ENCODE results near the gene MED1. TPM values are rescaled to one million over a fixed set of nuclear protein-coding genes. Genes with fewer than 3 reads are reported as not detected.

The MED1 gene
- polyA plus RNA-seq, 4 donors, result 4.5 to 27.5 (median 10.0) TPM

DNA sequence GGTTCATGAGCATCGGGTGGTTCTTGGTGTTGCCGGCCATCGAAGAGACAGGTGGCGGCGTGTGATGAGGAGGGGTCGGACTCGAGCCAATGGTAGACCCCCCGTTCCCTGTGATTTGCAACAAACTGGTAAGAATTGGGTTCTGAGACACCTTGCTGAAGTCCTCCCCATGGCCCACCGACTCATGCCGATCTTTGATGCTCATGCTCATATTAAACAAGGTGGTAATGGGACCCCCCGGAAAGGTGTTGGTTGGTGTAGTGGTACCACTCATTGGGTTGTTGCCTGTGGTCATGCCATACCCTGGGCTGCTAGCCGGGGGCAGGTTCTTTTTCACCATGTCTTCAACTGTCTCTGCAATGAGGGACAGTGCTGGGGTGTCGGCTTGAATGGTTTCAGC, 40.8 kb downstream of the MED1 start:
- no peak overlapping the region for H3K27ac ChIP-seq (ENCODE audit: low read depth in 1 of 3, low read length in 2 of 3)
- H3K4me1 ChIP-seq (ENCODE audit: control insufficient read depth in 3 of 3, insufficient read depth in 2 of 3, low read depth in 1 of 3, low read length in 2 of 3), result peaks cover 0 to 10% (median 0%) of the 10 kb centered on the region in 3 donors
- WGBS, 3 donors, result 96 to 98% (median 96%) methylated on average over 12 to 13 of the region's 13 CpGs
- H3K4me3 ChIP-seq (ENCODE audit: low read depth in 1 of 3, low read length in 3 of 3), result no peak overlapping the region
- peaks cover 5 to 65% (median 23%) of the 10 kb centered on the region in 3 donors for H3K36me3 ChIP-seq (ENCODE audit: control insufficient read depth in 3 of 3, insufficient read depth in 2 of 3, low read depth in 1 of 3, low read length in 3 of 3)
- DNase-seq, result no peak
- no peaks in the 10 kb centered on the region for H3K27me3 ChIP-seq (ENCODE audit: control insufficient read depth in 3 of 3, insufficient read depth in 3 of 3, low read length in 3 of 3)
- no peak for FAIRE-seq
- H3K9me3 ChIP-seq (ENCODE audit: control insufficient read depth in 2 of 2, insufficient read depth in 1 of 2, low read depth in 1 of 2, low read length in 1 of 2), result no peaks in the 10 kb centered on the region

DNA sequence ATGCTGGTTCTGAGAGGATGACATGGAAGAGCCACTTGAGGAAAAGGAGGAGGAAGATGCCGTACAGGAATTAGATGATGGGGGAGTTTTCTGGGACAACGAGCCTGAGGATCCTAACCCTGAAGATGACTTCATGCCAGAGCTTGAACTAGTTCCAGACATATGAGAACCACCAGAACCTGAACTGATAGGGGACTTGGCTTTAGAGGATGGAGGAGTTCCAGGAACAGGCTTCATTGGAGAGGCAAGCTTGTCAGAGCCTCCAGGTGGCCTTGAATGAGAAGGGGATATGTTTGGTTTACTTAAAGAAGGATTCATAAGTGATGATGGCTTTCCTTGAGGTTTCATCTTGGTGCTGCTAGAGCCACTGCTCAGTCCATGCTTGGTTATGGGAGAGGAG, 42.7 kb downstream of the MED1 start:
- DNase-seq (no peak), FAIRE-seq (no peak)
- Histone ChIP-seq H3K4me3 (ENCODE audit: low read depth in 1 of 3, low read length in 3 of 3) (no peak overlapping the region), H3K9me3 (ENCODE audit: control insufficient read depth in 2 of 2, insufficient read depth in 1 of 2, low read depth in 1 of 2, low read length in 1 of 2) (no peaks in the 10 kb centered on the region), H3K27me3 (ENCODE audit: control insufficient read depth in 3 of 3, insufficient read depth in 3 of 3, low read length in 3 of 3) (no peaks in the 10 kb centered on the region), H3K27ac (ENCODE audit: low read depth in 1 of 3, low read length in 2 of 3) (no peak overlapping the region), H3K4me1 (ENCODE audit: control insufficient read depth in 3 of 3, insufficient read depth in 2 of 3, low read depth in 1 of 3, low read length in 2 of 3) (peaks cover 0 to 14% (median 0%) of the 10 kb centered on the region in 3 donors), H3K36me3 (ENCODE audit: control insufficient read depth in 3 of 3, insufficient read depth in 2 of 3, low read depth in 1 of 3, low read length in 3 of 3) (peaks cover 5 to 53% (median 19%) of the 10 kb centered on the region in 3 donors)
- 79 to 100% (median 88%) methylated on average over 2 of the region's 2 CpGs for WGBS, 3 donors

DNA sequence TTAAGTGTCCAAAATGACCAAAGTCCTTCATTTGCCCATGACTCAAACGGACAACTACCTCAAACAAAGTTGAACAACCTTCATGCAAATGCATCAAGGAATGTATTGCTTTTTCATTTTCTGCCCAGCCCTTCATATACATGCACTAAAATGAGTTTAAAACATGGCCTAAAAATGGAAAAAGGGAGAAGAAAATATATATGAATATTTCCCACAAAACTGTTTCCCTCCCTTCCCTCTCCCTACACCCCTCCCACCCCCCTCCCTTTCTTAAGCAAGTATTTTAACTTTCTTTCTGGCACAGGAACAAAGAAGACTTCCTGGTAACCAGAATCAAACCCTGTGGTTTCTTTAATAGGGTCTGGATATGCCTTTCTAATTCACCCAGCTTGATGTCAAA, 44.1 kb downstream of the MED1 start:
- peaks cover 5 to 42% (median 19%) of the 10 kb centered on the region in 3 donors for H3K36me3 ChIP-seq (ENCODE audit: control insufficient read depth in 3 of 3, insufficient read depth in 2 of 3, low read depth in 1 of 3, low read length in 3 of 3)

DNA sequence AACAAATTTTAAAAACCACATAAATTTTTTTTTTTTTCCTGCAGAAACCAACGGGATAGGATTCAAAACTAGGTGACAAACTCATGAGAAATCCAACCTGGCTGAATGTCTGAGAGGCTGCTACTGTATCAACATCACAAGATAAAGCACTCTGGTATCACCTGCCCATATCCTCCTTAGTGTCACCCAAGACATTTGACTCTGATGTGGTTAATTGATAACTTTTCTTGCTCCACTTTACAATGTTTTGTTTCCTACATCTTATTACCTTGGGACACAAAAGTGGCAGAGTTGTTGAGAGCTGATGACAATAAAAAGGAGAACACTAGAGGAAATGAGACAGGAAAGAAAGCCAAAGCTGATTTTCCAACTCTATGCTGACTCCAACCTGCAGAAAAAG, 45.6 kb downstream of the MED1 start:
- H3K9me3 ChIP-seq (ENCODE audit: control insufficient read depth in 2 of 2, insufficient read depth in 1 of 2, low read depth in 1 of 2, low read length in 1 of 2), result no peaks in the 10 kb centered on the region
- DNase-seq, result peak in 1 of 2 donors; percentile 63

More for the DNA sequence above, 44.1 kb downstream of the MED1 start:
- Histone ChIP-seq H3K27ac (ENCODE audit: low read depth in 1 of 3, low read length in 2 of 3) (no peak overlapping the region), H3K9me3 (ENCODE audit: control insufficient read depth in 2 of 2, insufficient read depth in 1 of 2, low read depth in 1 of 2, low read length in 1 of 2) (no peaks in the 10 kb centered on the region), H3K4me3 (ENCODE audit: low read depth in 1 of 3, low read length in 3 of 3) (no peak overlapping the region), H3K4me1 (ENCODE audit: control insufficient read depth in 3 of 3, insufficient read depth in 2 of 3, low read depth in 1 of 3, low read length in 2 of 3) (peaks cover 0 to 17% (median 0%) of the 10 kb centered on the region in 3 donors), H3K27me3 (ENCODE audit: control insufficient read depth in 3 of 3, insufficient read depth in 3 of 3, low read length in 3 of 3) (no peaks in the 10 kb centered on the region)
- 47 to 52% (median 52%) methylated on average over 1 of the region's 1 CpG for WGBS, 3 donors
- DNase-seq (no peak), FAIRE-seq (no peak)

DNA sequence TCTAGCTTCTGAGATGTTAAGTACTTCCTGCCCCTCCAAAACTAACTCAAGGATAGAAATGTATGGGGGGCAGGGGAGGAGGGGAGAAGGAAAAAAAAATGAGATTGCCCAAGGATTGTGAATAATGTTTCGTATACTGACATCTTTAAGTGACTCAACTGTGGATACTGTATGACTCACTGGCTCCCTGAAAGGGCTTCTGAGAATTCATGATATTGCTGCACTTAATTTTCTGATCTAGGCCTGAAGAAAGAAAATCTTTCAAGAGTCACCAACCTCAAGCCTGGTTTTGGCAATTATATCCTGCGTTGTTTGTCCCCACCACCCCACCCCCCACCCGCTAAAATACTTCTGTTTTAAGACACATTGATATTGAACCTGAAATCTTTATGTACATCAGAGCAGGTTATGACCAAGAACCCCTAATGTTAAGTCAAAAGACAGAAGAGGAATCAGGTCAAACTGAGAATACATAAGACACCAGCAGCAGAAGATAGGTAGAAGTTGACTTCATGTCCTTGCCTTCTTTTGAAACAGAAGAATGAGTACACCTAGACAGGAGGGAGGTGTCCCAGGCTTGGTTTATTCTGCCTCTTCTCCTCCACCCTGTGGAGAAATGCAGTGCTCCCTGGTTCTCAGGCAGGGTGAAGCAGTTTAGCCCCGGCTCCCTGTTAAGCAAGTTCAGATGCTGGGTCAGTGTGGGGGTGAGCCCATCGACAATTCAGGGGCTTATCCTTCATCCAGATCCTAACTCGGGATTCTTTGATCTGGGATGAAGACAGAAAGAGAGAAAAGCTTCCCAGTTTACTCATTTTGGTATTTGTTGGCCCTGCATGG, 46.3 kb downstream of the MED1 start:
- FAIRE-seq, result no peak

More for the DNA sequence above, 45.6 kb downstream of the MED1 start:
- FAIRE-seq, result no peak
- H3K27me3 ChIP-seq (ENCODE audit: control insufficient read depth in 3 of 3, insufficient read depth in 3 of 3, low read length in 3 of 3), result no peaks in the 10 kb centered on the region
- H3K27ac ChIP-seq (ENCODE audit: low read depth in 1 of 3, low read length in 2 of 3), result peak overlapping the region in 1 of 3 donors; percentile 31
- H3K36me3 ChIP-seq (ENCODE audit: control insufficient read depth in 3 of 3, insufficient read depth in 2 of 3, low read depth in 1 of 3, low read length in 3 of 3), result peaks cover 4 to 30% (median 18%) of the 10 kb centered on the region in 3 donors
- WGBS, 3 donors, result 39 to 52% (median 40%) methylated on average over 1 of the region's 1 CpG
- H3K4me3 ChIP-seq (ENCODE audit: low read depth in 1 of 3, low read length in 3 of 3), result no peak overlapping the region
- peaks cover 0 to 17% (median 0%) of the 10 kb centered on the region in 3 donors for H3K4me1 ChIP-seq (ENCODE audit: control insufficient read depth in 3 of 3, insufficient read depth in 2 of 3, low read depth in 1 of 3, low read length in 2 of 3)

DNA sequence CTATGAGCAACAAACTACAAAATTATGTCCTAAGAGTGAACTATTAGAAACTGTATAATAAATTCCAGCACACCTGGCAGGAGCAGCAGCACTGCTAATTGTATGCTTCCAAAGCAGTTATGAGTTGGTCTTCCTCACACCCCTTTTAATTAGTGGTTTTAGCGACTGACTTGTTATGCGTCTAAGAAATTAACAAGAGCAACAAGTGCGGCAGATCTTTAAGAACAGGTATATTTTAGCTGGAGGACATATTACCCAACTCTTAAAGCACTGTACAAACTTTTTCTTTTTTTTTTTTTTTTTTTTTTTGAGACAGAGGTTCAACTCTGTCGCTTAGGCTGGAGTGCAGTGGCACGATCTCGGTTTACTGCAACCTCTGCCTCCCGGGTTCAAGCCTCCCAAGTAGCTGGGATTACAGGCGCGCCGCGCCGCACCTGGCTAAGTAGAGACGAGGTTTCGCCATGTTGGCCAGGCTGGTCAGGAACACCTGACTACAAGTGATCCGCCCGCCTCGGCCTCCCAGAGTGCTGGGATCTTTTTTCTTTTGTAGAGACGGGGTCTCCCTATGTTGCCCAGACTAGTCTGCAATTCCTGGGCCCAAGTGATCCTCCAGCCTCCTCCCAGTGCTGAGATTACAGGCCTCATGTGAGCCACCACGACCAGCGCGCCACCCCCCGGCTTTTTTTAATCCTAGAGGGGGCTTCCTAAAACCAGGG, 48.0 kb downstream of the MED1 start:
- Histone ChIP-seq H3K4me1 (ENCODE audit: control insufficient read depth in 3 of 3, insufficient read depth in 2 of 3, low read depth in 1 of 3, low read length in 2 of 3) (peaks cover 0 to 24% (median 0%) of the 10 kb centered on the region in 3 donors), H3K27me3 (ENCODE audit: control insufficient read depth in 3 of 3, insufficient read depth in 3 of 3, low read length in 3 of 3) (no peaks in the 10 kb centered on the region), H3K4me3 (ENCODE audit: low read depth in 1 of 3, low read length in 3 of 3) (no peak overlapping the region), H3K9me3 (ENCODE audit: control insufficient read depth in 2 of 2, insufficient read depth in 1 of 2, low read depth in 1 of 2, low read length in 1 of 2) (no peaks in the 10 kb centered on the region), H3K36me3 (ENCODE audit: control insufficient read depth in 3 of 3, insufficient read depth in 2 of 3, low read depth in 1 of 3, low read length in 3 of 3) (peaks cover under 1 to 9% (median 6%) of the 10 kb centered on the region in 3 donors), H3K27ac (ENCODE audit: low read depth in 1 of 3, low read length in 2 of 3) (no peak overlapping the region)
- no peak for DNase-seq
- FAIRE-seq, result no peak
- 76 to 86% (median 82%) methylated on average over 22 of the region's 22 CpGs for WGBS, 3 donors

More for the DNA sequence above, 46.3 kb downstream of the MED1 start:
- 73 to 84% (median 77%) methylated on average over 6 of the region's 6 CpGs for WGBS, 3 donors
- no peak overlapping the region for H3K4me3 ChIP-seq (ENCODE audit: low read depth in 1 of 3, low read length in 3 of 3)
- H3K4me1 ChIP-seq (ENCODE audit: control insufficient read depth in 3 of 3, insufficient read depth in 2 of 3, low read depth in 1 of 3, low read length in 2 of 3), result peaks cover 0 to 23% (median 0%) of the 10 kb centered on the region in 3 donors
- H3K27me3 ChIP-seq (ENCODE audit: control insufficient read depth in 3 of 3, insufficient read depth in 3 of 3, low read length in 3 of 3), result no peaks in the 10 kb centered on the region
- peaks cover 2 to 23% (median 13%) of the 10 kb centered on the region in 3 donors for H3K36me3 ChIP-seq (ENCODE audit: control insufficient read depth in 3 of 3, insufficient read depth in 2 of 3, low read depth in 1 of 3, low read length in 3 of 3)
- DNase-seq, result no peak
- no peak overlapping the region for H3K27ac ChIP-seq (ENCODE audit: low read depth in 1 of 3, low read length in 2 of 3)
- no peaks in the 10 kb centered on the region for H3K9me3 ChIP-seq (ENCODE audit: control insufficient read depth in 2 of 2, insufficient read depth in 1 of 2, low read depth in 1 of 2, low read length in 1 of 2)

DNA sequence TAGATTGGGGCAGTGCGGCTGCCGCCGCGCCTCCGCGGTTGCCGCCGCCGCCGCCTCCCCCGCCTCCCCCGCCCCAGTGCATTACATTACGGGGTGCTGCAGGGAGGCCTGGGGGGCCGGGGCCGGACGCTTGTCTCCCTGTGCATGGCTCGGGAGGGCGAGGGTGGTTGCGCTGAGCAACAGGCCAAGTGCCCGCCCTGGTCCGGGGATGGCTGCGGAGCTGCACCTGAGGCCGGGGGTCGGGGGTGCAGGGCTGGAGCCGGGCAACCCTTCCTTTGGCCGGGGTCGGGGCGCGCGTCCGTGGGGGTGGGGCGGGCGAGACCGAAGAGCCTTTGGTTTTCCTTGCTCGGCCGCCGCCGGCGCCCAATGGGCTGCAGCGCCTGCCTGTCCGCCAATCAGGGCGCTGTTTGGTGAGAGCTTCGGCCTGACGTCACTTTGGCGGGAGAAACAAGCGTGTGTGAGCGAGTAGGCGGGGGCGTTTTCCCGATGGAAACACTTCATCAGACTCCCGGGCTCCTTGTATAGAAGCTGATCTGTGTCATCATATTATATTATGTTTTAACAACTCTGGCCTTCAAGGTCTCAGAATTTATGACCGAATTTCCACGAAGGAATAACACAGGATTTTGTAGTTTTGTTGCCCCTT, 48.7 kb downstream of the MED1 start:
- DNase-seq (peak; percentile 95), FAIRE-seq (no peak)
- Histone ChIP-seq H3K4me3 (ENCODE audit: low read depth in 1 of 3, low read length in 3 of 3) (peak overlapping the region; percentile 78 to 94 (median 85)), H3K9me3 (ENCODE audit: control insufficient read depth in 2 of 2, insufficient read depth in 1 of 2, low read depth in 1 of 2, low read length in 1 of 2) (no peaks in the 10 kb centered on the region), H3K36me3 (ENCODE audit: control insufficient read depth in 3 of 3, insufficient read depth in 2 of 3, low read depth in 1 of 3, low read length in 3 of 3) (peaks cover 0 to 5% (median 2%) of the 10 kb centered on the region in 3 donors), H3K27me3 (ENCODE audit: control insufficient read depth in 3 of 3, insufficient read depth in 3 of 3, low read length in 3 of 3) (no peaks in the 10 kb centered on the region), H3K27ac (ENCODE audit: low read depth in 1 of 3, low read length in 2 of 3) (peak overlapping the region; percentile 61 to 94 (median 88)), H3K4me1 (ENCODE audit: control insufficient read depth in 3 of 3, insufficient read depth in 2 of 3, low read depth in 1 of 3, low read length in 2 of 3) (peaks cover 0 to 24% (median 0%) of the 10 kb centered on the region in 3 donors)
- 0 to 1% (median 1%) methylated on average over 41 to 53 of the region's 53 CpGs for WGBS, 3 donors
